Brain microvascular endothelial cell (primary cell): Measurements from ENCODE around the gene NUMB.

Experiments used
- DNase-seq: peaks from one replicate; pipeline ENCODE4 v3.0.0-alpha.2; 2020
- H3K27ac ChIP-seq: fragments of 250-450 bp; sonication (Bioruptor Pico); 2 replicates; pipeline ENCODE4 v1.5.1; 2020; ENCODE audit warnings: mild to moderate bottlenecking, moderate library complexity
- H3K27me3 ChIP-seq: fragments of 250-450 bp; sonication (Bioruptor Pico); replicated peaks from 2 replicates; pipeline ENCODE4 v1.5.1; 2020; ENCODE audit warnings: mild to moderate bottlenecking
- H3K36me3 ChIP-seq: fragments of 250-450 bp; sonication (Bioruptor Pico); replicated peaks from 2 replicates; pipeline ENCODE4 v1.5.1; 2020; ENCODE audit warnings: mild to moderate bottlenecking
- H3K4me3 ChIP-seq: 2 replicates; pipeline ENCODE4 v1.5.1; 2011; ENCODE audit warnings: low read depth, mild to moderate bottlenecking, control low read depth, low read length, moderate library complexity
- in situ Hi-C: cut with HindIII; loops from 2 replicates; pipeline ENCODE4 v1.10.0; 2017; ENCODE audit warnings: low sequenced_read_pairs, low pct_ligation_motif_present
- TF ChIP-seq, protein P1 (sequence below): IDR thresholded peaks from 2 replicates; pipeline ENCODE4 v1.5.1; 2011; ENCODE audit warnings: low read depth, mild to moderate bottlenecking, moderate library complexity, low read length, control low read depth, inconsistent platforms; ENCODE audit errors: missing control alignments

NUMB gene

DNA sequence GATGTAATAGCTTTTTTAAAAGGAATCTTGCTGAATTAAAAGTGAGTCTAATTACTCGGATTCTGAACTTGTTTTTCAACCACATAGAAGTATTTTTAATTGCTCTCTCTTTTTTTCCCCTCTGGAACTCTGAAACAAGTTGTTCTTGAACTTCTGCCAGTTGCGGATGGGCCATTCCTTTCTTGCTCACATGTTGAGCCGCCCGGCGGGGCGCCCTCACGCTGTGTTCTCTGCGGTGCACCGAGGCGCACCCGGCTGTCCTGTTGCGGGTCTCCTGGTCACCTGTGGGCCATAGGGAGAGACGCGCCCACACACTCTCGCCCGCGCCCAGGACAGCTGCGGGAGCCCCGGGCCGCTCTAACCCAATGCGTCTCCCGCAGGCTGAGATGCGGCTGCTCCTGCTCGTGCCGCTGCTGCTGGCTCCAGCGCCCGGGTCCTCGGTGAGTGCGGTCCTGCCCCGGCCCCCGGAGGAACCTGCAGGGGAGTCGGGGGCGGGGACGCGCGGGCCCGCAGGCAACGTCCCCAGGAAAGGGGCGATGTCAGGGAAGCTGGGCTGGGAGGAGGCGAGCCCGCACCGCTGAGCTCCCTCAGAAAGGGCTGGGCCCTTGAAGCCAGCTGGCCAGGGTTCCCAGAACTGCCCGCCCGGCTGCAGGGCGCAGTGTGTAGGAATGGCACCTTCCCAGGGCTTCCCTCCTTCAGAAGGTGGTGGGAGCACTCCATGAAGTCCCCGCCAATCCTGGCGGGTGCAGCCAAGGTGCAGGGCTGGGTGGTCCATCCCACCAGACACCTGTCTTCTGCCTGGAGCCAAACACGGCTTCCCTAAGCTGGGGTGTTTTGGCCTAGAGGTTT, 218.7 kb downstream of the NUMB start:
- Histone ChIP-seq H3K27ac (no peak overlapping the region), H3K36me3 (no peaks in the 10 kb centered on the region), H3K4me3 (peak overlapping the region; percentile 29), H3K27me3 (peaks cover 7% of the 10 kb centered on the region)
- in situ Hi-C loops, result no loop called here
- TF ChIP-seq, protein P1, sequence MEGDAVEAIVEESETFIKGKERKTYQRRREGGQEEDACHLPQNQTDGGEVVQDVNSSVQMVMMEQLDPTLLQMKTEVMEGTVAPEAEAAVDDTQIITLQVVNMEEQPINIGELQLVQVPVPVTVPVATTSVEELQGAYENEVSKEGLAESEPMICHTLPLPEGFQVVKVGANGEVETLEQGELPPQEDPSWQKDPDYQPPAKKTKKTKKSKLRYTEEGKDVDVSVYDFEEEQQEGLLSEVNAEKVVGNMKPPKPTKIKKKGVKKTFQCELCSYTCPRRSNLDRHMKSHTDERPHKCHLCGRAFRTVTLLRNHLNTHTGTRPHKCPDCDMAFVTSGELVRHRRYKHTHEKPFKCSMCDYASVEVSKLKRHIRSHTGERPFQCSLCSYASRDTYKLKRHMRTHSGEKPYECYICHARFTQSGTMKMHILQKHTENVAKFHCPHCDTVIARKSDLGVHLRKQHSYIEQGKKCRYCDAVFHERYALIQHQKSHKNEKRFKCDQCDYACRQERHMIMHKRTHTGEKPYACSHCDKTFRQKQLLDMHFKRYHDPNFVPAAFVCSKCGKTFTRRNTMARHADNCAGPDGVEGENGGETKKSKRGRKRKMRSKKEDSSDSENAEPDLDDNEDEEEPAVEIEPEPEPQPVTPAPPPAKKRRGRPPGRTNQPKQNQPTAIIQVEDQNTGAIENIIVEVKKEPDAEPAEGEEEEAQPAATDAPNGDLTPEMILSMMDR, result no peak
- peak; percentile 53 for DNase-seq

DNA sequence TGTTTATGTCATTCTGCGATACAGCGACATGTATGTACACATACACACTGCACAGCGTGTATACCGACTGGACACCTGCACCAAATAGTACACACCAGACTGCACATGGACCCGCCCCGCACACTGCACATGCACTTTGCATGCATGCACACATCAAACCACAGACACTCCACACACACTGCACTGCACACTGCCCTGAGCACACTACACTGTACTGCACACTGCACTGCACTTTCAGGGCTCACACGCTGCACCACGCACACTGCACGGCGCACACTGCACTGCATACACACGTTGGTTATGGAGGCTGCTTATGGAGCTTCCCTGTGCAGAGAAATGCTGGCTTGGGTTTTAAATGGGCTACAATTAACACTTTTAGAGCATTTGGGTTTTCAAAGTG, 219.4 kb downstream of the NUMB start:
- Histone ChIP-seq H3K36me3 (no peaks in the 10 kb centered on the region), H3K27me3 (peaks cover 11% of the 10 kb centered on the region), H3K27ac (no peak overlapping the region), H3K4me3 (peak overlapping the region; percentile 30)
- in situ Hi-C loops, result no loop called here
- TF ChIP-seq, protein P1, result no peak
- no peak for DNase-seq

DNA sequence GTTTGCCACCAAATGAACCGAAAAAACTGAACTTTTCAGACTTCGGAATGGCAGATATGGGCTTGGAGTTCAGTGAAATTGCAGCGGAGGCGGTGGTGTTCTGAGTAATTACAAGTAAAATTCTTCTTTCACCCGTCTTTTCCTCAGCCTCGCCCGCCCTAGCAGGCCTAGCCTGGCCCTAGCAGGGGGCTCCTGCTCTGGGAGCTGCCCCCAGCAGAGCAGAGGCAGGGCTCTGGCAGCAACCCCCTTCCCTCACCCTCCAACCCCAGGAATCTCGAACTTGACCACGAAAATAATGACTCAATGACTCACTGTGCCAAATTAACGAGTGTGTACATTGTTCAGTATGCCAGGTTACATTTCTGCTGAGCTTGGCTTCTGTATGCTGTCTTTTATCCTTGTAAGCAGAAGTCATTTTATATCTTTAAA, 219.9 kb downstream of the NUMB start:
- H3K4me3 ChIP-seq, result peak overlapping the region; percentile 49

DNA sequence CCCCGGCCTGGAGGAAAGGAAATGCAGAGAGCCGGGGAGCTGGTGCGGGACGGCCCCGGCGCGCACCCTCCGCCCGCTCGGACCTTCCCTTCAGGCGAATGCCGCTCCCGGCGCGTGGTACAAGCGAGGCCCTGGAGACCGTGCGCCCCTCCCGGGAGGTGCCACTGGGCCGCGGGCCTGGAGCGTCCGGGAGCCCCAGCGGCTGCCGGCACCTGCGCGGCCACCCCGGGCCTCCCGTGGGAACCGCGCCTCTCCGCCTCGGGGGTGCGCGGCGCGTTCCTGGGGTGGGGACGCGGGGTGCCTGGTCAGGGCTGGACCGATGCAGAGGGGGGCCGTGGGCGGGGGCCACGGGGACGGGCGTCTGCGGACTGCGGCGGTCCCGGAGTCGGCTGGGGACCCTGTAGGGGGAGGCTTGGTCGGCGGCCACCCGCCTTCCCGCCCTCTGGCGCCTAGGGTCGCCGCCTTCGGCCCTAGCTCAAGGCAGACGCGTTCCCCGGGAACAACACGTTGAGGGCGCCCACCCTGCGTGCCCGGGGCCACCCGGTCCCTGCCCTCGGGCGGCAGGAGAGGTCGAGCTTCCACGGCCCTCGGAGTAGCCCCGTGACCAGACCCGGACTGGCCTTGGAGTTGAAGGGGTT, 220.4 kb downstream of the NUMB start:
- Histone ChIP-seq H3K27me3 (peaks cover 13% of the 10 kb centered on the region), H3K4me3 (peak overlapping the region; percentile 49), H3K36me3 (no peaks in the 10 kb centered on the region), H3K27ac (no peak overlapping the region)
- TF ChIP-seq, protein P1, result no peak
- DNase-seq, result no peak
- in situ Hi-C loops, result no loop called here

More for the DNA sequence above, 219.9 kb downstream of the NUMB start:
- peaks cover 13% of the 10 kb centered on the region for H3K27me3 ChIP-seq
- TF ChIP-seq, protein P1, result no peak
- in situ Hi-C loops, result no loop called here
- DNase-seq, result peak; percentile 49
- no peak overlapping the region for H3K27ac ChIP-seq
- H3K36me3 ChIP-seq, result no peaks in the 10 kb centered on the region

DNA sequence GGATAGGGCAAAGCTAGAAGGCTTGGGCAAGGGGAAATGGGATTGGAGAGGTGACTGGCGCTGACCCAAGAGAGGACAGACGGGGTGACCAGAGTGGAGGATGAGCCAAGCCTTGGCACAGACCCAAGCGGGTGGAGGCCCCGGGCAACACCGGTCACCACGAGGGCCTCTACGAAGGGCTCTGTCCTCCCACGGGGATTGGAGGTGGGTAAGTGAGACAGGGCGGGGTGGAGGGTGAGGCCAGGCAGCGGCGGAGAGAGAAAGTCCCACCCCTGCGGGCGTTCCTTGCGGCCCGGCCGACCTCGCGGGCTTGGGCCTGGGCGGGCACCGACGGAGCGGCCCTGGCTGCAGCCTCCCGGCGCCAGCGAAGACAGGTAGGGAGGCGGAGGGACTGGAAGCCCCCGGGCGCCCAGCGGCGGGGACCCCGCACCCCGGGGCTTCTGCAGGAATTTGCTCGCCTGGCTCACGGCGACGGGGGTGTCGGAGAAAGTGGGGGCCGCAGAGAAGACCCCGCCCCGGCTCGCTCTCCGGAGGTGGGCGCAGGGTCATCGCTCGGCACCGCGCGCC, 221.0 kb downstream of the NUMB start, which contains the start of gene PAPLN:
PAPLN (plus strand) TSS at position 288 of the 567 bp plus-strand sequence. CDS start 2,273 bp downstream, outside the sequence.
- Histone ChIP-seq H3K27me3 (peaks cover 13% of the 10 kb centered on the region), H3K4me3 (peak within 1 kb of the TSS; percentile 49), H3K27ac (no peak within 1 kb of the TSS), H3K36me3 (no peaks in the 10 kb centered on the region)
- no peak for DNase-seq
- in situ Hi-C loops, result no loop called here
- TF ChIP-seq, protein P1, result no peak
